Measurements from ENCODE around the gene PKM. TPM values are rescaled to one million over a fixed set of nuclear protein-coding genes. Genes with fewer than 3 reads are reported as not detected.

The PKM gene
- polyA plus RNA-seq, 1 donor (not counting 4 experiments of a cell fraction or from before 2014, with no cell fraction given), result 3,352 TPM

DNA sequence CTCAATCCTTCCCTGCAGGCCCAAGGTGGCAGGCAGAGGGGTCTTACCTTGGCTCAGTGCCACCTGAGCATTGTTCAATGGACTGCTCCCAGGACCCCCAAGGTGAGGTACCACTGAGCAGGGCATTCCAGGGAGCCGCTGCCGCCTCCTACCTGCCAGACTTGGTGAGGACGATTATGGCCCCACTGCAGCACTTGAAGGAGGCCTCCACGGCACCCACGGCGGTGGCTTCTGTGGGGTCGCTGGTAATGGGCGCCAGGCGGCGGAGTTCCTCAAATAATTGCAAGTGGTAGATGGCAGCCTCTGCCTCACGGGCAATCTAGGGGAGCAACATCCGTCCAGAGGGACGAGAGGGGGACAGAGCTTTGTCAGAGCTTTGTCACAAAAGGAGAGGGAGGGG lies 28.7 kb downstream of the PKM start:
- TF ChIP-seq, protein P1, sequence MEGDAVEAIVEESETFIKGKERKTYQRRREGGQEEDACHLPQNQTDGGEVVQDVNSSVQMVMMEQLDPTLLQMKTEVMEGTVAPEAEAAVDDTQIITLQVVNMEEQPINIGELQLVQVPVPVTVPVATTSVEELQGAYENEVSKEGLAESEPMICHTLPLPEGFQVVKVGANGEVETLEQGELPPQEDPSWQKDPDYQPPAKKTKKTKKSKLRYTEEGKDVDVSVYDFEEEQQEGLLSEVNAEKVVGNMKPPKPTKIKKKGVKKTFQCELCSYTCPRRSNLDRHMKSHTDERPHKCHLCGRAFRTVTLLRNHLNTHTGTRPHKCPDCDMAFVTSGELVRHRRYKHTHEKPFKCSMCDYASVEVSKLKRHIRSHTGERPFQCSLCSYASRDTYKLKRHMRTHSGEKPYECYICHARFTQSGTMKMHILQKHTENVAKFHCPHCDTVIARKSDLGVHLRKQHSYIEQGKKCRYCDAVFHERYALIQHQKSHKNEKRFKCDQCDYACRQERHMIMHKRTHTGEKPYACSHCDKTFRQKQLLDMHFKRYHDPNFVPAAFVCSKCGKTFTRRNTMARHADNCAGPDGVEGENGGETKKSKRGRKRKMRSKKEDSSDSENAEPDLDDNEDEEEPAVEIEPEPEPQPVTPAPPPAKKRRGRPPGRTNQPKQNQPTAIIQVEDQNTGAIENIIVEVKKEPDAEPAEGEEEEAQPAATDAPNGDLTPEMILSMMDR (optimal IDR thresholded peaks at IDR 0.05 in 1 of 3, IDR thresholded peaks at IDR 0.05 in 1 of 3, conservative IDR thresholded peaks at IDR 0.05 in 1 of 3; ENCODE audit: extremely low read depth in 1 of 3, insufficient read depth in 2 of 3, low read length in 3 of 3), result no peak
- no peak for TF ChIP-seq EZH2 (IDR thresholded peaks at IDR 0.05; ENCODE audit: low read length)
- Histone ChIP-seq H4K20me1 (ENCODE audit: control insufficient read depth, extremely low read depth, insufficient read depth, low read length) (peaks cover 52% of the 10 kb centered on the region), H3K9me1 (ENCODE audit: control insufficient read depth, extremely low read depth, insufficient read depth, low read length) (peaks cover 5% of the 10 kb centered on the region), H3K9ac (ENCODE audit: control insufficient read depth, extremely low read depth, insufficient read depth, low read length) (peak overlapping the region; percentile 64), H3K79me2 (ENCODE audit: control insufficient read depth, insufficient read depth, low read length) (peaks cover 10% of the 10 kb centered on the region), H3K27ac (ENCODE audit: control insufficient read depth, insufficient read depth, low read length) (peak overlapping the region; percentile 86), H3K27me3 (ENCODE audit: control insufficient read depth, extremely low read depth, insufficient read depth, low read length) (no peaks in the 10 kb centered on the region), H3K4me3 (ENCODE audit: control insufficient read depth in 2 of 3, extremely low read depth in 1 of 3, insufficient read depth in 2 of 3, low read depth in 1 of 3, low read length in 3 of 3) (no peak overlapping the region), H3K4me1 (ENCODE audit: control insufficient read depth, extremely low read depth, insufficient read depth, low read length) (peaks cover 84% of the 10 kb centered on the region), H3K36me3 (ENCODE audit: control insufficient read depth in 2 of 2, extremely low read depth in 1 of 2, insufficient read depth in 2 of 2, low read length in 2 of 2) (peaks cover 60 to 83% of the 10 kb centered on the region in 2 experiments), H2AFZ (ENCODE audit: control insufficient read depth, low read length) (no peak overlapping the region), H3K9me3 (ENCODE audit: control insufficient read depth, low read depth, low read length) (no peaks in the 10 kb centered on the region), H3K4me2 (ENCODE audit: control insufficient read depth, extremely low read depth, insufficient read depth, low read depth, low read length) (no peak overlapping the region)
- DNase-seq (ENCODE audit: low read depth, low spot score) (no peak), FAIRE-seq (no peak)
- dilution Hi-C loops (cut with MboI; ENCODE audit: extremely low pct_ligation_motif_present, low sequenced_read_pairs), result no loop called here

DNA sequence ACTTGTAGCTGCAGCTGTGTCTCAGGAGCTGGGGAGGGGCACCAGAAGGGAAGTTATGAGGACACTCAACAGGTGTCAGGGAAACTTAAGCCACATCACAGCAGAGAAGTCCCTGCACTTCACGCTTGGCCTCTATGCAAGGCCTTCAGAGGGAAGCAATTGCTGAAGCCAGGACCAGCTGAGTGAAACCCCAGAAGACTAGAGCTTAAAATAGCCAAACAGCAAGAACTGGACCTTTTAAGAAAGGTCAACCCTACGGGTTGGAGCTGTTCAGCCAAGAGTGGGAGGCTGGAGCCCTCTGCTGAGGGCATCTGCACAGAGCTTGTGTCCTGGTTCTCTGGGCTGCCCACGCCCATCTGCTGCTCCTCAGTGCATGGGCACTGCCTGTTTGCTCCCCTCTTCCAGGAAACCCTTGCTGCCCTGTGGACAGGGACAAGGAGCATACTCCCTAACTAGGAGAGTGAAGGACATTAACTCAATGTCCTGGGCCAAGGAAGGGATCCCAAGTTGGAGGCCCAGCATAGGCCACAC lies 29.5 kb downstream of the PKM start:
- dilution Hi-C loops (cut with MboI; ENCODE audit: extremely low pct_ligation_motif_present, low sequenced_read_pairs), result no loop called here
- no peak for FAIRE-seq
- H2AFZ ChIP-seq (ENCODE audit: control insufficient read depth, low read length), result no peak overlapping the region

More for the DNA sequence above, 29.5 kb downstream of the PKM start:
- TF ChIP-seq, protein P1 (optimal IDR thresholded peaks at IDR 0.05 in 1 of 3, IDR thresholded peaks at IDR 0.05 in 1 of 3, conservative IDR thresholded peaks at IDR 0.05 in 1 of 3; ENCODE audit: extremely low read depth in 1 of 3, insufficient read depth in 2 of 3, low read length in 3 of 3), result no peak
- TF ChIP-seq EZH2 (IDR thresholded peaks at IDR 0.05; ENCODE audit: low read length), result no peak
- peaks cover 5% of the 10 kb centered on the region for H3K9me1 ChIP-seq (ENCODE audit: control insufficient read depth, extremely low read depth, insufficient read depth, low read length)
- H3K4me2 ChIP-seq (ENCODE audit: control insufficient read depth, extremely low read depth, insufficient read depth, low read depth, low read length), result no peak overlapping the region
- H3K27me3 ChIP-seq (ENCODE audit: control insufficient read depth, extremely low read depth, insufficient read depth, low read length), result no peaks in the 10 kb centered on the region
- peak overlapping the region; percentile 5 for H3K9ac ChIP-seq (ENCODE audit: control insufficient read depth, extremely low read depth, insufficient read depth, low read length)
- H3K4me1 ChIP-seq (ENCODE audit: control insufficient read depth, extremely low read depth, insufficient read depth, low read length), result peaks cover 88% of the 10 kb centered on the region
- H3K27ac ChIP-seq (ENCODE audit: control insufficient read depth, insufficient read depth, low read length), result peak overlapping the region; percentile 86
- no peaks in the 10 kb centered on the region for H3K9me3 ChIP-seq (ENCODE audit: control insufficient read depth, low read depth, low read length)
- no peak overlapping the region for H3K4me3 ChIP-seq (ENCODE audit: control insufficient read depth in 2 of 3, extremely low read depth in 1 of 3, insufficient read depth in 2 of 3, low read depth in 1 of 3, low read length in 3 of 3)
- peaks cover 51% of the 10 kb centered on the region for H4K20me1 ChIP-seq (ENCODE audit: control insufficient read depth, extremely low read depth, insufficient read depth, low read length)
- H3K79me2 ChIP-seq (ENCODE audit: control insufficient read depth, insufficient read depth, low read length), result peaks cover 10% of the 10 kb centered on the region
- peaks cover 52 to 74% of the 10 kb centered on the region in 2 experiments for H3K36me3 ChIP-seq (ENCODE audit: control insufficient read depth in 2 of 2, extremely low read depth in 1 of 2, insufficient read depth in 2 of 2, low read length in 2 of 2)
- no peak for DNase-seq (ENCODE audit: low read depth, low spot score)
